Measurements from ENCODE around the gene XCL2. TPM values are rescaled to one million over a fixed set of nuclear protein-coding genes. Genes with fewer than 3 reads are reported as not detected.

The XCL2 gene
- total RNA-seq, 1 donor from 2014 or later: not detected

DNA sequence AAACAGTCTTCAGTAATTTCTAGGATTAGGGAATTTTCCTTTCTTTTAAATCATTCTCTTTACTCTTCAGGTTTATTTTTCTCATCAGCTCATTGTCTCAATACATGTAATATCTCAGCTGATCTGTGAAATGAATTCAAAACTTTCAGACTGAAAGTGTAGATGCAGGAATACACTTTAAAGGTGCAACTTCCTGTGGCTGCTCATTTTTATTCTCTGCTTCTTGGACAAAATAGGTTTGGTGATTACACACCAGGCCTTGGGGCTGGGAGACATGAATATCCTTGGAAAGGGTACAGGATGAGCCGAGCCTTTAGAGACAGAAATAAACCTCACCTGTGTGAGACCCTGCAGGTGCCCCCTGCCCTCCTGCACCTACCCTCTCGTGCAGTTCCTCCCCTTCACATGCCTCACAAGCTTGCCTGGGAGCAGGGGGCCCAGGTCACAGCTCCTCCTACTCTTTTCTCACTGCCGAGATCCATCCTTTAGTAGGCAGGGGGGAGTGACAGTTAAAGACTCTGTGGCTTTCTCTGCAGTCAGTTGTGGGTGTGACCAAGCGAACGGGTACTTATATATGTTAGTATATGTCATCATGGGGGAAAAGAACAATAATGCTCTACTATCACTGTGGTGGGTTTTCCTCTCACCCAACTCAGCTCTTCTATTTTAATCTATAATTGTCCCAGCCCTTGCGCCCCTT is 23.6 kb downstream of the XCL2 start:
- Histone ChIP-seq H3K4me1 (no peaks in the 10 kb centered on the region), H3K27ac (no peak overlapping the region), H3K27me3 (no peaks in the 10 kb centered on the region), H3K36me3 (no peaks in the 10 kb centered on the region), H3K4me3 (no peak overlapping the region), H3K9me3 (no peaks in the 10 kb centered on the region)
- DNase-seq (ENCODE audit: low spot score in 2 of 2): no peak
- intact Hi-C loops (cut with DNase I): no loop called here
- TF ChIP-seq, protein P1, sequence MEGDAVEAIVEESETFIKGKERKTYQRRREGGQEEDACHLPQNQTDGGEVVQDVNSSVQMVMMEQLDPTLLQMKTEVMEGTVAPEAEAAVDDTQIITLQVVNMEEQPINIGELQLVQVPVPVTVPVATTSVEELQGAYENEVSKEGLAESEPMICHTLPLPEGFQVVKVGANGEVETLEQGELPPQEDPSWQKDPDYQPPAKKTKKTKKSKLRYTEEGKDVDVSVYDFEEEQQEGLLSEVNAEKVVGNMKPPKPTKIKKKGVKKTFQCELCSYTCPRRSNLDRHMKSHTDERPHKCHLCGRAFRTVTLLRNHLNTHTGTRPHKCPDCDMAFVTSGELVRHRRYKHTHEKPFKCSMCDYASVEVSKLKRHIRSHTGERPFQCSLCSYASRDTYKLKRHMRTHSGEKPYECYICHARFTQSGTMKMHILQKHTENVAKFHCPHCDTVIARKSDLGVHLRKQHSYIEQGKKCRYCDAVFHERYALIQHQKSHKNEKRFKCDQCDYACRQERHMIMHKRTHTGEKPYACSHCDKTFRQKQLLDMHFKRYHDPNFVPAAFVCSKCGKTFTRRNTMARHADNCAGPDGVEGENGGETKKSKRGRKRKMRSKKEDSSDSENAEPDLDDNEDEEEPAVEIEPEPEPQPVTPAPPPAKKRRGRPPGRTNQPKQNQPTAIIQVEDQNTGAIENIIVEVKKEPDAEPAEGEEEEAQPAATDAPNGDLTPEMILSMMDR (IDR thresholded peaks at IDR 0.05): no peak

DNA sequence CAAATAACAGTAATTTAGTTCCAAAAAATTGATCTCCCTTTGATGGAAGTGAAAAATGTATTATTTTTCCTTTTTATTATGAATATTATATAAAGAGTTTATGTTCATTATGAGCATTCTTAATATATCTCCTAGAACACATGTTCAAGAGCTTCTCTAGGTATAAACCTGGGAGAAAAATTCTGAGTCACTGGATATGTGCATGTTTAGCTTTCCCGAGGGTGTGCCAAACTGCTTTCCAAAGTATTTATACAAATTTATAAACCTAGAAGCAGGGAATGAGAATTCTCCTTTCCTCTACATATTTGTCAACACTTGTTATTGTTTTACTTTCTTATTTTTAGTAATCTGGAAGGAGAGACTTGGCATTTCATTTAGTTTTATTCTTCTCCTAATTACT is 25.0 kb downstream of the XCL2 start:
- no peaks in the 10 kb centered on the region for H3K27me3 ChIP-seq
- TF ChIP-seq, protein P1 (IDR thresholded peaks at IDR 0.05): no peak
- DNase-seq (ENCODE audit: low spot score in 2 of 2): no peak
- intact Hi-C loops (cut with DNase I): no loop called here
- H3K27ac ChIP-seq: no peak overlapping the region
- no peaks in the 10 kb centered on the region for H3K4me1 ChIP-seq
- H3K36me3 ChIP-seq: no peaks in the 10 kb centered on the region
- no peaks in the 10 kb centered on the region for H3K9me3 ChIP-seq
- H3K4me3 ChIP-seq: no peak overlapping the region

DNA sequence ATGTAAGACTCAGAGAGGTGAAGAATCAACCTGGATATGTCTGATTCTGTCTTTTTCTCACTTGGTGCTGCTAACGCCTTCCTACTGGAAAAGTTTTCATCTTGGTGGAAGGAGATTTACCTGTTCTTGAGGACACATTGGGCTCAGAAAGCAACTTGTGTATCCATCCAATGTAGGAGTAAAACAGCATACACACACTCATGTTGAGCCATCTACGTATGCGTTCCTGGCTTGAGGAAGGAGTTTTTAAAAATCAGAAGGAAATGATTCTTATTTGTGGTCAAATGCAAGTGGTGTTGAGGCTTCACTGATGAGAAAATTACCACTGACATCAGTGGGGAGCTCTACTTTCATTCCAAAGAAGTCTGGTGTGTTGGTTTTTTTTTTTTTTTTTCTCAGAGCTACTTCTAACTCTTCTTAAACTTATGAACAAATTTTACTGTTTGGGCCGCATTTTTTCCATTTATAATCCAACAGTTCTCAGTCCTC is 25.6 kb downstream of the XCL2 start:
- no peak for DNase-seq (ENCODE audit: low spot score in 2 of 2)
- Histone ChIP-seq H3K4me3 (no peak overlapping the region), H3K27me3 (no peaks in the 10 kb centered on the region), H3K4me1 (no peaks in the 10 kb centered on the region), H3K36me3 (no peaks in the 10 kb centered on the region), H3K27ac (no peak overlapping the region), H3K9me3 (no peaks in the 10 kb centered on the region)
- TF ChIP-seq, protein P1 (IDR thresholded peaks at IDR 0.05): no peak
- intact Hi-C loops (cut with DNase I): no loop called here

DNA sequence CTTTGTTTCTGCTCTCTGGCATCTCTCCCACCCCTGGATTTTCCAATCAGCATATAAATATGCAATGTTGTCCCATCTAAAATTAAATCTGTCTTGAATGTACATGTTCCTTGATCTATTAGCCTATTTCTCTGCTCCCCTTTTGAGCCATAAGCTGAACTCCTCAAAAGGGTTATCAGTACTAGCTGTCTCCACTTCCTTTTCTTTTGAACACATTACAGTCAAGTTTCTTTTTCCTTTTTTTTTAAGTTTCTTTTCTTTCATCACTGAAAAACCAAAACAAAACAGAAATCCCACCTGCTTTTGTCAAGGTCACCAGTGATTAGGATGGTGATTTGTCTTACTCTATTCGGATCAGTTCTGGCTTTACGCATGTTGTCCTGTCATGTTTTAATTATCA is 29.3 kb downstream of the XCL2 start:
- no peak for DNase-seq (ENCODE audit: low spot score in 2 of 2)
- intact Hi-C loops (cut with DNase I): no loop called here
- no peaks in the 10 kb centered on the region for H3K9me3 ChIP-seq
- H3K36me3 ChIP-seq: no peaks in the 10 kb centered on the region
- TF ChIP-seq, protein P1 (IDR thresholded peaks at IDR 0.05): no peak
- no peak overlapping the region for H3K27ac ChIP-seq
- no peak overlapping the region for H3K4me3 ChIP-seq
- H3K27me3 ChIP-seq: no peaks in the 10 kb centered on the region
- no peaks in the 10 kb centered on the region for H3K4me1 ChIP-seq

DNA sequence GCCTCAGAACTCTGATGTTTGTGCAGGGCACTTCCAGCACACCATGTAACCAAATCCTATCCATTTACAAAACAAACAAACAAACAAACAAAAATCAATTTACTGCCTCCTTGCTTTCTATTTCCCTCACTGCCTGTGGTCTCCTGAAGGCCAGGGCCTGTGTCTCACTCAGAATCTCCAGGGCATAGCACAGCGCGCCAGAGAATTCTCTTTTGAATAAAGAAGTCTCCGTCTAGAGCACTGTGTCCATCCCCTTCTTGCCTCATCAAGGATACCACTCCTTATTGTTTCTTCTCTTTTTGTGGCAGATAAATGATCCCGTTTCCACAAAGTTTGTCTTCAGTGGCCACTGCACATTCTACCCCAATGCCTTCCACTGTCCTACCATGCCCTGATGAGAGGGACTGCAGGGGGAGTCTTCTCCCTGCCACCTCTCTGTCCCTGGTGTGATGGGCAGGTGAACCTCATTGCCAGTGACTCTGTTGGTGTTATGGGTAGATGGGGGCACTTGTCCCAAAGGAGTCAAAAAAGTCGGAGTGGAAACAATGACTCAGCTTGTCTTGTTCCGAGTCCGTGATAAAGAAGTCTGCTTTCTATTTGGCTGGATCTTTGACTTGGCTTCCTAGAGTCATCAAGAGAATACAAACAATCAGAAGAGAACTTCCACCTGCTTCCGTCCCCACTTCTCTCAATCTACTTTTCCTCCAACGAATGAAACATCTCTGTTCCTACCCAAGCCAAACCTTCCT is 30.0 kb downstream of the XCL2 start:
- no peak overlapping the region for H3K27ac ChIP-seq
- no peaks in the 10 kb centered on the region for H3K9me3 ChIP-seq
- no peaks in the 10 kb centered on the region for H3K4me1 ChIP-seq
- no peaks in the 10 kb centered on the region for H3K36me3 ChIP-seq
- TF ChIP-seq, protein P1 (IDR thresholded peaks at IDR 0.05): no peak
- DNase-seq (ENCODE audit: low spot score in 2 of 2): no peak
- no peaks in the 10 kb centered on the region for H3K27me3 ChIP-seq
- no peak overlapping the region for H3K4me3 ChIP-seq
- intact Hi-C loops (cut with DNase I): no loop called here
